ENCODE data around the gene NRL.

The NRL gene

GRCh38 chr14:24114532-24115421 lies at the start of gene NRL, which contains the start of gene DCAF11:
Gene NRL, minus strand, starts transcription at chr14:24114949. Its CDS starts 32,101 bp downstream, at chr14:24082848.
Gene DCAF11, plus strand, starts transcription at chr14:24114777. Its CDS starts 818 bp downstream, at chr14:24115595.
- no peak for TF ChIP-seq CTCF (IDR thresholded peaks at IDR 0.05; ENCODE audit: low read depth, low read length)
- H3K4me3 ChIP-seq (ENCODE audit: low read depth, low read length): peak within 1 kb of the TSS; percentile 72

- peak overlapping the region; percentile 68 for H3K4me3 ChIP-seq (ENCODE audit: low read depth, low read length)
- no peak for TF ChIP-seq CTCF (IDR thresholded peaks at IDR 0.05; ENCODE audit: low read depth, low read length)
Measured at GRCh38 chr14:24162093-24162492, 47.3 kb upstream of the NRL start.

GRCh38 chr14:24160850-24161804 lies 46.4 kb upstream of the NRL start, which contains the start of gene IRF9:
Gene IRF9, plus strand, starts transcription at chr14:24161265. Its CDS starts 880 bp downstream, at chr14:24162145.
- TF ChIP-seq CTCF (IDR thresholded peaks at IDR 0.05; ENCODE audit: low read depth, low read length): peak; percentile 76
- peak within 1 kb of the TSS; percentile 68 for H3K4me3 ChIP-seq (ENCODE audit: low read depth, low read length)

- no peak overlapping the region for H3K4me3 ChIP-seq (ENCODE audit: low read depth, low read length)
- TF ChIP-seq CTCF (IDR thresholded peaks at IDR 0.05; ENCODE audit: low read depth, low read length): no peak
Measured at GRCh38 chr14:24160499-24160849, 45.7 kb upstream of the NRL start.

GRCh38 chr14:24159777-24160498 lies 45.2 kb upstream of the NRL start:
- H3K4me3 ChIP-seq (ENCODE audit: low read depth, low read length): no peak overlapping the region
- TF ChIP-seq CTCF (IDR thresholded peaks at IDR 0.05; ENCODE audit: low read depth, low read length): no peak

GRCh38 chr14:24157331-24157730 lies 42.6 kb upstream of the NRL start:
- H3K4me3 ChIP-seq (ENCODE audit: low read depth, low read length): no peak overlapping the region
- TF ChIP-seq CTCF (IDR thresholded peaks at IDR 0.05; ENCODE audit: low read depth, low read length): no peak

Measured in WI38 (cell line).